ENCODE data around the gene MPND. TPM values are rescaled to one million over a fixed set of nuclear protein-coding genes. Genes with fewer than 3 reads are reported as not detected.

MPND gene
- total and polyA plus RNA-seq, 12 donors: 15.2 to 26.6 (median 20.9) TPM

GRCh38 chr19:4305659-4306058 lies 37.7 kb upstream of the MPND start:
- Histone ChIP-seq H3K27ac (no peak overlapping the region), H3K4me3 (no peak overlapping the region), H3K36me3 (no peaks in the 10 kb centered on the region), H3K4me1 (peaks cover 0 to 6% (median 0%) of the 10 kb centered on the region in 9 donors), H3K9me3 (no peaks in the 10 kb centered on the region), H3K27me3 (peaks cover 0 to 30% (median 23%) of the 10 kb centered on the region in 7 donors)
- DNase-seq: no peak
- ATAC-seq: no peak
- no peak for TF ChIP-seq CTCF (IDR thresholded peaks at IDR 0.05)
- 82% methylated on average over 16 of the region's 16 CpGs for WGBS, 2 donors
- intact Hi-C loops (cut with DNase I): no loop called here

GRCh38 chr19:4310247-4311121 lies 32.9 kb upstream of the MPND start:
- peaks cover 0 to 6% (median 3%) of the 10 kb centered on the region in 7 donors for H3K27me3 ChIP-seq
- ATAC-seq (peak in 2 of 8 donors; percentile 13 to 38), DNase-seq (no peak)
- no peak overlapping the region for H3K4me3 ChIP-seq
- 87 to 90% methylated on average over 22 of the region's 22 CpGs for WGBS, 2 donors
- peaks cover 0 to 13% (median 0%) of the 10 kb centered on the region in 9 donors for H3K4me1 ChIP-seq
- no peak overlapping the region for H3K27ac ChIP-seq
- H3K36me3 ChIP-seq: no peaks in the 10 kb centered on the region
- intact Hi-C loops (cut with DNase I): no loop called here
- TF ChIP-seq CTCF (IDR thresholded peaks at IDR 0.05): no peak
- no peaks in the 10 kb centered on the region for H3K9me3 ChIP-seq

- no peak for TF ChIP-seq CTCF (IDR thresholded peaks at IDR 0.05)
- intact Hi-C loops (cut with DNase I): no loop called here
- Histone ChIP-seq H3K9me3 (no peaks in the 10 kb centered on the region), H3K36me3 (no peaks in the 10 kb centered on the region), H3K4me3 (peak overlapping the region in 2 of 10 donors; percentile 10 to 14), H3K4me1 (peaks cover 0 to 13% (median 0%) of the 10 kb centered on the region in 9 donors), H3K27me3 (peaks cover 0 to 21% (median 0%) of the 10 kb centered on the region in 7 donors), H3K27ac (peak overlapping the region in 1 of 10 donors; percentile 50)
- ATAC-seq (peak in 2 of 8 donors; percentile 19 to 31), DNase-seq (no peak)
- WGBS, 2 donors: 41 to 57% methylated on average over 12 of the region's 12 CpGs
These were observed 29.4 kb upstream of the MPND start for GRCh38 chr19:4313847-4314490.

GRCh38 chr19:4316956-4317355 lies 26.4 kb upstream of the MPND start:
- Histone ChIP-seq H3K27ac (no peak overlapping the region), H3K4me3 (no peak overlapping the region), H3K36me3 (no peaks in the 10 kb centered on the region), H3K27me3 (peaks cover 0 to 21% (median 0%) of the 10 kb centered on the region in 7 donors), H3K9me3 (peaks cover 0 to 17% (median 0%) of the 10 kb centered on the region in 11 donors), H3K4me1 (peaks cover 0 to 13% (median 0%) of the 10 kb centered on the region in 9 donors)
- 86 to 89% methylated on average over 9 of the region's 9 CpGs for WGBS, 2 donors
- ATAC-seq (no peak), DNase-seq (no peak)
- intact Hi-C loops (cut with DNase I): no loop called here
- no peak for TF ChIP-seq CTCF (IDR thresholded peaks at IDR 0.05)

All from heart right ventricle (tissue), 16 donors.